HEK293 (cell line): ENCODE measurements around the gene PLK3.

Source experiments
- CTCF ChIP-seq: fragments of 450-650 bp; formaldehyde crosslinking; IDR thresholded peaks from 2 replicates; pipeline ENCODE4 v1.5.1; 2016; ENCODE audit warnings: missing biosample characterization, missing genetic modification characterization
- GLI2 ChIP-seq: fragments of 450-650 bp; formaldehyde crosslinking; IDR thresholded peaks from 2 replicates; pipeline ENCODE4; 2017; ENCODE audit warnings: missing biosample characterization, missing genetic modification characterization, low read depth, borderline replicate concordance
- MYNN ChIP-seq: fragments of 450-650 bp; formaldehyde crosslinking; IDR thresholded peaks from 2 replicates; pipeline ENCODE4 v1.5.1; 2016; ENCODE audit warnings: missing biosample characterization, missing genetic modification characterization, borderline replicate concordance
- REPIN1 ChIP-seq: fragments of 450-650 bp; formaldehyde crosslinking; IDR thresholded peaks from 2 replicates; pipeline ENCODE4 v1.5.1; 2017; ENCODE audit warnings: missing biosample characterization, missing genetic modification characterization, low read depth
- ZBTB11 ChIP-seq: fragments of 450-650 bp; formaldehyde crosslinking; conservative IDR thresholded peaks from 2 replicates; pipeline ENCODE4 v1.5.1; 2016; ENCODE audit warnings: low read depth, missing biosample characterization, missing genetic modification characterization
- ZNF138 ChIP-seq: fragments of 450-650 bp; formaldehyde crosslinking; IDR thresholded peaks from 2 replicates; pipeline ENCODE4 v1.5.1; 2016; ENCODE audit warnings: missing biosample characterization, missing genetic modification characterization, borderline replicate concordance
- ZSCAN18 ChIP-seq: fragments of 450-650 bp; formaldehyde crosslinking; IDR thresholded peaks from 2 replicates; pipeline ENCODE4 v1.5.1; 2016; ENCODE audit warnings: missing biosample characterization, missing genetic modification characterization

GRCh38 chr1:44799770-44800584 is at the start of gene PLK3:
- TF ChIP-seq REPIN1 (tag by site-specific recombination) (no peak), ZNF138 (no peak), GLI2 (tag by site-specific recombination) (no peak; the same call in 1 of the 2 replicates), CTCF (tag by site-specific recombination) (peak; percentile 97), ZSCAN18 (tag by site-specific recombination) (no peak), ZBTB11 (tag by site-specific recombination) (peak; percentile 65), MYNN (tag by site-specific recombination) (no peak)
